ENCODE data around the gene AKR7A3.

The AKR7A3 gene

GRCh38 chr1:19326748-19327065 is 38.1 kb upstream of the AKR7A3 start:
- Mint-ChIP-seq H3K4me1 (ENCODE audit: low read depth) (peaks cover 26% of the 10 kb centered on the region), H3K4me3 (no peak overlapping the region), H3K36me3 (ENCODE audit: low read depth) (peaks cover 100% of the 10 kb centered on the region), H3K27me3 (no peaks in the 10 kb centered on the region), H3K27ac (no peak overlapping the region), H3K9me3 (no peaks in the 10 kb centered on the region)
- intact Hi-C loops (cut with micrococcal nuclease): no loop called here

GRCh38 chr1:19325958-19326747 is 37.6 kb upstream of the AKR7A3 start:
- Mint-ChIP-seq H3K9me3 (no peaks in the 10 kb centered on the region), H3K27me3 (no peaks in the 10 kb centered on the region), H3K4me1 (ENCODE audit: low read depth) (peaks cover 28% of the 10 kb centered on the region), H3K27ac (no peak overlapping the region), H3K4me3 (no peak overlapping the region), H3K36me3 (ENCODE audit: low read depth) (peaks cover 100% of the 10 kb centered on the region)
- intact Hi-C loops (cut with micrococcal nuclease): no loop called here

- no peaks in the 10 kb centered on the region for H3K27me3 Mint-ChIP-seq
- peaks cover 28% of the 10 kb centered on the region for H3K4me1 Mint-ChIP-seq (ENCODE audit: low read depth)
- intact Hi-C loops (cut with micrococcal nuclease): no loop called here
- H3K36me3 Mint-ChIP-seq (ENCODE audit: low read depth): peaks cover 100% of the 10 kb centered on the region
- H3K27ac Mint-ChIP-seq: no peak overlapping the region
- no peak overlapping the region for H3K4me3 Mint-ChIP-seq
- H3K9me3 Mint-ChIP-seq: no peaks in the 10 kb centered on the region
These were observed 36.9 kb upstream of the AKR7A3 start for GRCh38 chr1:19325368-19325957.

GRCh38 chr1:19324665-19324990 is 36.1 kb upstream of the AKR7A3 start:
- H3K27me3 Mint-ChIP-seq: no peaks in the 10 kb centered on the region
- intact Hi-C loops (cut with micrococcal nuclease): no loop called here
- H3K27ac Mint-ChIP-seq: no peak overlapping the region
- H3K4me1 Mint-ChIP-seq (ENCODE audit: low read depth): peaks cover 28% of the 10 kb centered on the region
- no peaks in the 10 kb centered on the region for H3K9me3 Mint-ChIP-seq
- no peak overlapping the region for H3K4me3 Mint-ChIP-seq
- peaks cover 98% of the 10 kb centered on the region for H3K36me3 Mint-ChIP-seq (ENCODE audit: low read depth)

- H3K27me3 Mint-ChIP-seq: no peaks in the 10 kb centered on the region
- H3K27ac Mint-ChIP-seq: no peak overlapping the region
- peaks cover 31% of the 10 kb centered on the region for H3K4me1 Mint-ChIP-seq (ENCODE audit: low read depth)
- peaks cover 98% of the 10 kb centered on the region for H3K36me3 Mint-ChIP-seq (ENCODE audit: low read depth)
- intact Hi-C loops (cut with micrococcal nuclease): no loop called here
- H3K4me3 Mint-ChIP-seq: no peak overlapping the region
- H3K9me3 Mint-ChIP-seq: no peaks in the 10 kb centered on the region
These were observed 35.6 kb upstream of the AKR7A3 start for GRCh38 chr1:19323987-19324664.

- H3K9me3 Mint-ChIP-seq: no peaks in the 10 kb centered on the region
- intact Hi-C loops (cut with micrococcal nuclease): no loop called here
- peak overlapping the region; percentile 8 for H3K27ac Mint-ChIP-seq
- no peaks in the 10 kb centered on the region for H3K27me3 Mint-ChIP-seq
- H3K4me3 Mint-ChIP-seq: no peak overlapping the region
- peaks cover 98% of the 10 kb centered on the region for H3K36me3 Mint-ChIP-seq (ENCODE audit: low read depth)
- peaks cover 47% of the 10 kb centered on the region for H3K4me1 Mint-ChIP-seq (ENCODE audit: low read depth)
These were observed 33.9 kb upstream of the AKR7A3 start for GRCh38 chr1:19322481-19322880.

- intact Hi-C loops (cut with micrococcal nuclease): no loop called here
- H3K36me3 Mint-ChIP-seq (ENCODE audit: low read depth): peaks cover 98% of the 10 kb centered on the region
- no peak overlapping the region for H3K4me3 Mint-ChIP-seq
- H3K27ac Mint-ChIP-seq: no peak overlapping the region
- no peaks in the 10 kb centered on the region for H3K27me3 Mint-ChIP-seq
- H3K4me1 Mint-ChIP-seq (ENCODE audit: low read depth): peaks cover 59% of the 10 kb centered on the region
- no peaks in the 10 kb centered on the region for H3K9me3 Mint-ChIP-seq
These were observed 32.5 kb upstream of the AKR7A3 start for GRCh38 chr1:19321071-19321470.

- Mint-ChIP-seq H3K36me3 (ENCODE audit: low read depth) (peaks cover 86% of the 10 kb centered on the region), H3K4me1 (ENCODE audit: low read depth) (peaks cover 70% of the 10 kb centered on the region), H3K27ac (peak overlapping the region; percentile 18), H3K4me3 (no peak overlapping the region), H3K27me3 (no peaks in the 10 kb centered on the region), H3K9me3 (no peaks in the 10 kb centered on the region)
- intact Hi-C loops (cut with micrococcal nuclease): no loop called here
These were observed 30.6 kb upstream of the AKR7A3 start for GRCh38 chr1:19319196-19319595.

GRCh38 chr1:19317126-19317910 is 28.7 kb upstream of the AKR7A3 start:
- Mint-ChIP-seq H3K27ac (no peak overlapping the region), H3K4me3 (no peak overlapping the region), H3K9me3 (no peaks in the 10 kb centered on the region), H3K36me3 (ENCODE audit: low read depth) (peaks cover 80% of the 10 kb centered on the region), H3K27me3 (no peaks in the 10 kb centered on the region), H3K4me1 (ENCODE audit: low read depth) (peaks cover 71% of the 10 kb centered on the region)
- intact Hi-C loops (cut with micrococcal nuclease): no loop called here

- no peaks in the 10 kb centered on the region for H3K27me3 Mint-ChIP-seq
- H3K9me3 Mint-ChIP-seq: no peaks in the 10 kb centered on the region
- peak overlapping the region; percentile 69 for H3K27ac Mint-ChIP-seq
- peaks cover 63% of the 10 kb centered on the region for H3K36me3 Mint-ChIP-seq (ENCODE audit: low read depth)
- H3K4me3 Mint-ChIP-seq: peak overlapping the region; percentile 61
- intact Hi-C loops (cut with micrococcal nuclease): no loop called here
- peaks cover 73% of the 10 kb centered on the region for H3K4me1 Mint-ChIP-seq (ENCODE audit: low read depth)
These were observed 27.0 kb upstream of the AKR7A3 start for GRCh38 chr1:19315378-19316198.

GRCh38 chr1:19313961-19314882 is 25.7 kb upstream of the AKR7A3 start:
- Mint-ChIP-seq H3K9me3 (no peaks in the 10 kb centered on the region), H3K36me3 (ENCODE audit: low read depth) (peaks cover 52% of the 10 kb centered on the region), H3K27me3 (no peaks in the 10 kb centered on the region), H3K4me1 (ENCODE audit: low read depth) (peaks cover 76% of the 10 kb centered on the region), H3K27ac (peak overlapping the region; percentile 75), H3K4me3 (no peak overlapping the region)
- intact Hi-C loops (cut with micrococcal nuclease): loop anchor here (2.0 kb wide), 1 partner anchor 63 kb away; the partner anchor contains the start of genes EMC1 and MRTO4

GRCh38 chr1:19313636-19313959 is 25.0 kb upstream of the AKR7A3 start:
- intact Hi-C loops (cut with micrococcal nuclease): loop anchor here (2.0 kb wide), 1 partner anchor 63 kb away; the partner anchor contains the start of genes EMC1 and MRTO4
- H3K4me1 Mint-ChIP-seq (ENCODE audit: low read depth): peaks cover 75% of the 10 kb centered on the region
- peaks cover 47% of the 10 kb centered on the region for H3K36me3 Mint-ChIP-seq (ENCODE audit: low read depth)
- H3K27ac Mint-ChIP-seq: peak overlapping the region; percentile 75
- no peaks in the 10 kb centered on the region for H3K9me3 Mint-ChIP-seq
- H3K27me3 Mint-ChIP-seq: no peaks in the 10 kb centered on the region
- peak overlapping the region; percentile 87 for H3K4me3 Mint-ChIP-seq
